K562 (cell line): ENCODE data around the gene SLC25A20. TPM values are rescaled to one million over a fixed set of nuclear protein-coding genes. Genes with fewer than 3 reads are reported as not detected.
"Not testable (repeated sequence)": the region's sequence is repeated elsewhere in the genome, so short reads cannot be mapped to it uniquely, and the experiment has no call there.

Experiments
- ATAC-seq: fragments of 200-7000 bp; cut with Tn5 transposase; 3 replicates; pipeline ENCODE4 v1.9.1; 2020; ENCODE audit warnings: moderate library complexity
- BruUV-seq: library from RNA; stranded (reverse); fragments of 400-500 nt; replicated peaks from 2 replicates; lab custom pipeline; 2021; lab: Mats Ljungman, UMichigan
- CTCF ChIA-PET: fragments of 300-600 bp; formaldehyde crosslinking; extraction: SDS; loops from one replicate; lab custom pipeline; 2021; ENCODE audit warnings: low intra/inter-chr PET ratio; lab: Yijun Ruan, JAX
- POLR2A ChIA-PET: fragments of 300-600, 350-650 bp; sonication (Branson Sonifier 250); formaldehyde crosslinking; extraction: SDS; loops from one replicate; lab custom pipeline; 2021; ENCODE audit warnings: antibody characterized with exemption, inconsistent platforms; lab: Yijun Ruan, JAX
- DNase-seq, 4 experiments: peaks; one replicate each; pipeline versions ENCODE4 v3.0.0 to v3.0.0-alpha.2; 2011 to 2018; ENCODE audit warnings: low spot score in 3 of 4, mixed read lengths in 3 of 4; ENCODE audit errors: extremely low read depth in 1 of 4
- FAIRE-seq: peaks from 2 replicates; lab custom pipeline; 2011; peaks lifted over from hg19 to GRCh38; lab: Jason Lieb, UNC
- H2AFZ ChIP-seq: 2 replicates; pipeline ENCODE4 v1.6.0; 2011; ENCODE audit warnings: low read depth, low read length, control low read depth, inconsistent platforms
- H3K27ac ChIP-seq: fragments of 200-600 bp; 3 replicates; pipeline ENCODE4 v1.8.0; 2011; ENCODE audit warnings: low read depth, mild to moderate bottlenecking, control low read depth, inconsistent platforms, low read length, moderate library complexity, mixed read lengths; ENCODE audit errors: extremely low read depth
- H3K27me3 ChIP-seq, 2 experiments: fragments of 300-600 bp in 1 of 2; 2 replicates in 1 of 2; 3 replicates in 1 of 2; pipeline versions ENCODE4 v1.6.0 to v1.8.0; 2011; ENCODE audit warnings: inconsistent platforms in 2 of 2, low read length in 2 of 2, mild to moderate bottlenecking in 1 of 2, mixed read lengths in 1 of 2, moderate library complexity in 1 of 2; ENCODE audit not compliant: control insufficient read depth in 2 of 2, insufficient read depth in 2 of 2
- H3K36me3 ChIP-seq: fragments of 300-600 bp; 3 replicates; pipeline ENCODE4 v1.8.0; 2011; ENCODE audit warnings: mild to moderate bottlenecking, low read length, inconsistent platforms; ENCODE audit not compliant: control insufficient read depth, insufficient read depth
- H3K4me1 ChIP-seq, 2 experiments: fragments of 200-600 bp in 1 of 2; replicated peaks in 1 of 2; 2 replicates in 1 of 2; 3 replicates in 1 of 2; pipeline versions ENCODE4 v1.5.1 to v1.8.0; 2011; ENCODE audit warnings: inconsistent platforms in 2 of 2, low read length in 2 of 2, mild to moderate bottlenecking in 1 of 2, mixed read lengths in 1 of 2, moderate library complexity in 1 of 2; ENCODE audit not compliant: control insufficient read depth in 2 of 2, insufficient read depth in 2 of 2
- H3K4me2 ChIP-seq: 2 replicates; pipeline ENCODE4 v1.6.1; 2011; ENCODE audit warnings: low read length, control low read depth, inconsistent platforms, mixed read lengths; ENCODE audit not compliant: insufficient read depth
- H3K4me3 ChIP-seq: fragments of 200-600 bp; sonication (generic), shearing (Covaris generic); 2 replicates; pipeline ENCODE4 v1.5.1; 2016; ENCODE audit warnings: control low read depth, inconsistent platforms
- H3K79me2 ChIP-seq: fragments of 200-600 bp; 3 replicates; pipeline ENCODE4 v1.8.0; 2011; ENCODE audit warnings: low read length, inconsistent platforms; ENCODE audit not compliant: control insufficient read depth, insufficient read depth
- H3K9ac ChIP-seq, 2 experiments: 2 replicates each; pipeline versions ENCODE4 v1.6.0 to v1.6.1; 2011; ENCODE audit warnings: low read depth in 2 of 2, low read length in 2 of 2, control low read depth in 1 of 2, inconsistent platforms in 1 of 2, mild to moderate bottlenecking in 1 of 2, mixed read lengths in 1 of 2; ENCODE audit not compliant: insufficient read depth in 1 of 2
- H3K9me1 ChIP-seq: one replicate; pipeline ENCODE4 v1.6.0; 2011; ENCODE audit warnings: inconsistent platforms, mild to moderate bottlenecking, low read length, moderate library complexity; ENCODE audit not compliant: control insufficient read depth, insufficient read depth
- H3K9me3 ChIP-seq: replicated peaks from 2 replicates; pipeline ENCODE4 v1.5.1; 2011; ENCODE audit warnings: low read depth, low read length, inconsistent platforms; ENCODE audit not compliant: control insufficient read depth, insufficient read depth
- H4K20me1 ChIP-seq: replicated peaks from 2 replicates; pipeline ENCODE4 v1.6.1; 2011; ENCODE audit warnings: low read length, inconsistent platforms, mixed read lengths; ENCODE audit not compliant: control insufficient read depth, insufficient read depth
- MECOM ChIP-seq: fragments of 250-450 bp; sonication (Bioruptor Pico); IDR thresholded peaks from 2 replicates; pipeline ENCODE4 v1.8.0; 2022; ENCODE audit warnings: inconsistent platforms
- NR2C1 ChIP-seq, 2 experiments: fragments of 450-650 bp; IDR thresholded peaks; 2 replicates each; pipeline ENCODE4 v1.6.1; 2017; ENCODE audit warnings: mild to moderate bottlenecking in 2 of 2, antibody characterized with exemption in 1 of 2, inconsistent platforms in 1 of 2, missing compliant biosample characterization in 1 of 2, missing genetic modification characterization in 1 of 2
- TRIM28 ChIP-seq: fragments of 450-650 bp; IDR thresholded peaks from 2 replicates; pipeline ENCODE4 v1.6.1; 2017
- ZNF764 ChIP-seq: fragments of 250-450 bp; sonication (Bioruptor Pico); IDR thresholded peaks from 2 replicates; pipeline ENCODE4 v1.4.0; 2020; ENCODE audit warnings: low read depth, mild to moderate bottlenecking, moderate library complexity
- WGBS: fragments of 100-300 bp; shearing (Covaris generic); methylation state at CpG from one replicate; pipeline ENCODE4 v1.1.6; 2016; ENCODE audit warnings: low coverage, mixed read lengths; ENCODE audit not compliant: insufficient coverage; ENCODE audit errors: missing lambda C conversion rate; 5-methylcytosine and 5-hydroxymethylcytosine counted together
- in situ Hi-C: fragments of 300-500 bp; cut with MboI; formaldehyde crosslinking; loops from 4 replicates; pipeline ENCODE4 v1.15.0; 2018; ENCODE audit warnings: inconsistent platforms, mixed read lengths
- intact Hi-C: fragments of 100-400 bp; cut with micrococcal nuclease; formaldehyde crosslinking; loops from 2 replicates; pipeline ENCODE4 v1.14.2; 2022
- polyA plus RNA-seq, 8 experiments: library from polyadenylated mRNA; depleted of rRNA in 4 of 8; stranded (reverse) in 5 of 8; unstranded in 3 of 8; fragments of >200 nt; fragmentation: Nextera tagmentation in 2 of 8; fragmentation: Illumina TruSeq in 1 of 8; extraction: Ambion mirVana in 2 of 8; extraction: Trizol in 1 of 8; gene quantifications; 2 replicates each; pipeline versions ENCODE4 v1.2.1 to v1.2.3, GENCODE V29; 2011 to 2014; ENCODE audit warnings: inconsistent platforms in 1 of 8, missing spikeins in 1 of 8
- total RNA-seq, 7 experiments: library from RNA; depleted of rRNA in 6 of 7; stranded (reverse); fragments of >200 nt in 6 of 7; fragmentation: Illumina TruSeq in 2 of 7; extraction: Trizol in 2 of 7; gene quantifications; 2 replicates each; pipeline versions ENCODE4 v1.2.1 to v1.2.3, GENCODE V29; 2011 to 2021; ENCODE audit warnings: low replicate concordance in 1 of 7

SLC25A20 gene
- total and polyA plus RNA-seq, 9 of the 15 experiments (the other 6 are each of a cell fraction or from before 2014, with no cell fraction given) = 14.3 to 48.1 (median 21.6) TPM

GRCh38 chr3:48915296-48915695 lies 16.6 kb upstream of the SLC25A20 start (continued):
- TF ChIP-seq ZNF764 = no peak
- no peak for TF ChIP-seq NR2C1 (IDR thresholded peaks at IDR 0.05)
- TF ChIP-seq NR2C1 (tag; IDR thresholded peaks at IDR 0.05) = no peak
- TF ChIP-seq TRIM28 = no peak
- TF ChIP-seq MECOM (CRISPR knock-in tag) = no peak
- TF ChIP-seq, all 486 proteins: peak for 19

- ATAC-seq, H2AFZ ChIP-seq, H3K27me3 ChIP-seq, H3K9me3 ChIP-seq, H3K9me1 ChIP-seq, H3K4me2 ChIP-seq, H3K9ac ChIP-seq, H3K4me1 ChIP-seq, BruUV-seq, DNase-seq, in situ Hi-C loops, H3K4me3 ChIP-seq, H4K20me1 ChIP-seq, H3K79me2 ChIP-seq, CTCF ChIA-PET, FAIRE-seq, H3K27ac ChIP-seq, H3K36me3 ChIP-seq, intact Hi-C loops: not testable (repeated sequence)
- 78% methylated on average over 12 of the region's 13 CpGs for whole genome bisulfite sequencing
- POLR2A ChIA-PET = interaction anchor here (0.6 kb wide), 1 partner anchor 1349 kb away, joined by 3 read pairs; no protein-coding TSS in a partner anchor
Measured at GRCh38 chr3:48907026-48907425, 8.3 kb upstream of the SLC25A20 start.
